Superior temporal gyrus (tissue), 1 donor: ENCODE results near the gene SPDYE3.
"Not testable (repeated sequence)": the region's sequence is repeated elsewhere in the genome, so short reads cannot be mapped to it uniquely, and the experiment has no call there.

Experiments
- DNase-seq: peaks from one replicate; pipeline ENCODE4 v3.0.0-alpha.2; 2016; ENCODE audit errors: extremely low spot score

Gene SPDYE3

GRCh38 chr7:100352230-100352781 lies 44.8 kb downstream of the SPDYE3 start:
- DNase-seq = not testable (repeated sequence)

DNA sequence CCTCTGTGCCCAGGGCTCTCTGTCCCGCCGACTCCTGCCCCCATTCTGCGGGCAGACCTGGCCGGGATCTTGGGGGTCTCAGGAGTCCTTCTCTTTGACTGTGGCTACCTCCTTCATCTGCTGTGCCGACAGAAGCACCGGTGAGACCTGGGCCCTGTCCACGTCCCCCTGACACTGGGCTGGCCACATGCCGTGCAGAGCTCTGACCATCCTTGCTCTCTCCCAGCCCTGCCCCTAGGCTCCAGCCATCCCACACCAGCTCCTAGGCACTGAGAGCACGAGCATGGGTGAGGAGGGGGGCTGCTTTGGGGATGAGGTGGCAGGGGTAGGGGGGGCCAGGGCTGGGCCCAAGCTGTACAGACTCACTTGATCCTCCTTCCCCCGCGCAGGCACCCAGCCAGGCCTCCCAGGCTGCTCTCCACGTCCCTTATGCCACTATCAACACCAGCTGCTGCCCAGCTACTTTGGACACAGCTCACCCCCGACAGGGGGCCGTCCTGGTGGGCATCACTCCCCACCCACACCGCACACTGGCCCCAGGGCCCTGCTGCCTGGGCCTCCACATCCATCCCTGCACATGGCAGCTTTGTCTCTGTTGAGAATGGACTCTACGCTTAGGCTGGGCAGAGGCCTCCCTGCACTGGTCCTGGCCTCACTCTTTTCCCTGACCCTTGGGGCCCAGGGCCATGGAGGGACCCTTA lies 45.6 kb downstream of the SPDYE3 start:
- no peak for DNase-seq

GRCh38 chr7:100353685-100354330 lies 46.3 kb downstream of the SPDYE3 start:
- DNase-seq = no peak

DNA sequence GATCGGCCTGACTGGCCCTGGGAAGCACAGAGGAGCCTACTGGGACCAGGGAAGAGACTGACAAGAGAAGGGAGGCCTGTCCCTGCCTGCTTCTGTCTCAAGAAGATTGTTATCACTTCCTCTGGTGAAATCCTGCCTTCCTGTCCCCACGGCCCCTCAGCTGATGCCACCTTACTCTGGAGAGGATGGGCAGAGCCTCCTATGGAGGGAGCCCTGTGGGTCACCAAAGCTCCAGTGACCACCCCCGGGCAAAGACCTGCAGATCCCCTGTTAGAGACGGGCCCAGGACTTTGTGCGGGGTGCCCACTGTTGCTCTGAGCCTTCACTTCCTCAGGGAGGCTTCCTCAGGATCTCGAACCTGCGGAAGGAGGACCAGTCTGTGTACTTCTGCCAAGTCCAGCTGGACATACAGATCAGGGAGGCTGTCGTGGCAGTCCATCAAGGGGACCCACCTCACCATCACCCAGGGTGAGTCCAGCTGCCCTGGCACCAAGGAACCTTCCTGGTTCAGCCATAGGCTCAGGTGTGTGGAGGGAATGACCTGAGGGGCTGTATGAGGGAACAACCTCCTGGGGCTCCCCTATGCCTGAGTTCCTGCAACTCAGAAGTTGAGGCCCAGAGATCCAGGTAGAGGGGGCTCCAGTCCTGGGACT lies 49.0 kb downstream of the SPDYE3 start:
- DNase-seq = no peak

GRCh38 chr7:100357131-100357561 lies 49.6 kb downstream of the SPDYE3 start:
- DNase-seq = no peak

GRCh38 chr7:100358027-100358856 lies 50.7 kb downstream of the SPDYE3 start, which contains the start of gene PILRB:
PILRB (plus strand) TSS chr7:100358117; CDS start chr7:100358303, 186 bp downstream.
- DNase-seq = no peak

GRCh38 chr7:100358857-100359212 lies 51.3 kb downstream of the SPDYE3 start:
- no peak for DNase-seq

GRCh38 chr7:100360135-100360854 lies 52.8 kb downstream of the SPDYE3 start:
- no peak for DNase-seq

- DNase-seq = no peak
Measured at GRCh38 chr7:100363098-100363497, 55.6 kb downstream of the SPDYE3 start.

- not testable (repeated sequence) for DNase-seq
Measured at GRCh38 chr7:100363797-100364196, 56.3 kb downstream of the SPDYE3 start.

DNA sequence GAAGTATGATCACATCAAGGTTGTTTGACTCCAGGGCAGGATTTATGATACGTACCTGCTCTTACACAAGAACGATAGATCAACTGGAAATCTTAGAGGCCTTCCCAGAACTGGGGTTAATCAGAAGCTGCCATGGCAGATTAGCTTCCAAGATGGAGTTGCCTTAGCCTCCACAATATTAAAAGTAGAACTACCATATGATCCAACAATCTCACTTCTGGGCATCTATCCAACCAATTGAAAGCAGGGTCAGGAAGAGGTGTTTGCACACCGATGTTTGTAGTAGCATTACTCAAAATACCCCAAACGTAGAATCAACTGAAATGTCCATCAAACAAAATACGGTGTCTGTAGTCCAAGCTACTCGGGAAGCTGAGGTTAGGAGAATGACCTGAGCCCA lies 57.0 kb downstream of the SPDYE3 start:
- DNase-seq = no peak

GRCh38 chr7:100365998-100366367 lies 58.5 kb downstream of the SPDYE3 start:
- DNase-seq = not testable (repeated sequence)

- DNase-seq = no peak
Measured at GRCh38 chr7:100366411-100367250, 59.1 kb downstream of the SPDYE3 start.

- no peak for DNase-seq
Measured at GRCh38 chr7:100367251-100367620, 59.7 kb downstream of the SPDYE3 start.

- no peak for DNase-seq
Measured at GRCh38 chr7:100367676-100368613, 60.4 kb downstream of the SPDYE3 start.

GRCh38 chr7:100369105-100369504 lies 61.6 kb downstream of the SPDYE3 start:
- DNase-seq = peak; percentile 31

- no peak for DNase-seq
Measured at GRCh38 chr7:100370303-100370702, 62.8 kb downstream of the SPDYE3 start.

GRCh38 chr7:100370746-100371145 lies 63.2 kb downstream of the SPDYE3 start:
- no peak for DNase-seq

DNA sequence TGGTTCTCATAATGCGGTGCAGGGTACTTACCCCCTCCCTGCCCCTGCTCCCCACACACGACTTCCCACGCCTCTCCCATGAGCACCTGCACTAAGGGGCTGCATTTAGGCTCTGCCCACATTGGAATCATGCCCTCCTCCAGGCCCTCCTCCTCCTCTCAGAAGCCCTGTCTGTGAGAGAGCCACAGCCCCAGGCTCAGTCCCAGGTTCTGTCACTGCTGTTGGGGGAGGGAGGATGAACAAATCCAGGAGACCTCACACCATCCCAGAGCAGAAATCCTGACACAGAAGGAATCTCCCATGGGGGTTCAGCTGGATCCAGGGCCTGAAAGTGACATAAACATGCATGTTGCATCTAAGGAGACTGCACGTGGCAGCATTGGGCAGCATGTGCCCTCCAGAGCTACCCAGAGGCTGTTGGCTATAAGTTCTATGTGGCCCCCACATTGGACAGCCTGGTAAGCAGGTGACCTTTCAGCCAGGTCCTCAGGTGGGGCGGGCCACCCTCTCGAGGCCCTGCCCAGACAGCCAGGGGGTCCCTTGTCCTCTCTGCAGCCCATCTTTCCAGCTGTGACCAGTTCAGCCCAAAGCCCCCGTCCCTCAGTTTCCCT lies 64.2 kb downstream of the SPDYE3 start:
- no peak for DNase-seq
